GM12874 (cell line): Measurements from ENCODE around the gene BLOC1S1.

ENCODE experiments used
- CTCF ChIP-seq: IDR thresholded peaks from 2 replicates; pipeline ENCODE4 v1.5.1; 2011; ENCODE audit warnings: low read depth, mild to moderate bottlenecking, control low read depth, low read length, moderate library complexity; ENCODE audit not compliant: insufficient read depth

BLOC1S1 gene

GRCh38 chr12:55702861-55703260 is 13.0 kb upstream of the BLOC1S1 start:
- no peak for TF ChIP-seq CTCF

GRCh38 chr12:55703288-55703687 is 12.6 kb upstream of the BLOC1S1 start:
- TF ChIP-seq CTCF, result no peak

- no peak for TF ChIP-seq CTCF
Observed at GRCh38 chr12:55703901-55704761, 11.7 kb upstream of the BLOC1S1 start.

DNA sequence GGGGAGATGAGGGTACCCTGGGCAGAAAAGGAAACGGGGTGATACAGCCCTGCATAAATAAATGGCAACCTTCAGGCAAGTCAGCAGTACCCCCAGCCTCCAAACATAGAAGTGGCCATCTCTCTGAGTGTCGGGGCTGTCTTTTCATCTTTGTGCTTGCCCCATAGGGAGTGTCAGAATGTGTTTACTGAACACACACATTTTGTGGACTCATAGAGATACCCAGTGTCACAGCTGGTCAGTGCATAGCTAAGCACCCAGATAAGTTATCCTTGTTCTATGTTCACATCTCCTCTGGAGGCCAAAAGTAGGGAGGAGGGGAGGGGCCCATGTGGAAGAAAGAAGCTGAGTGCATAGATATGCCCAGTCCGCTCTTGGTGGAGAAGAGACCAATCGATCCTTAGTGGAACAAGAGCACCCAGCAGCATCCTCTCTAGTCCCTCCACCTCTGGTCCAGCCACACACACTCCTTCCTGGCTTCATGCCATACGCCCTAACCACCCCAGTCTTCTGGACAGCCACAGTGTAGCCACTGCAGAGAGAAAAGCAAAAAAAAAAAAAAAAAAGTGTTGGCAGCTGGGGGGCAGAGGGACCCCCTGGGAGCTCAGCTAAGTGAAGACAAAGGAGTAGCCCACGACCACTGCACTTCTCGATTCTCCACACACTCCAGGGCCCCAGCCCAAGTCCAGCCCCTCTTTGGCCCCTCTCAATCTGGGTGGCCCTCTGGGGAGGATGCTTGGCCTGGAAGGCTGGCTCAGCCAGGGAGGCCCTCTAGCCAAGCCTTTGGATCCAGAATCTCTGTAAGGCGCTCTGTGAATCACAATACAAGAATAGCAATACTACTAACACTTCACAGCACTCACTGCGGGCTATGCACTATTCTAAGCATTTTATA is 10.8 kb upstream of the BLOC1S1 start:
- TF ChIP-seq CTCF, result no peak

GRCh38 chr12:55705782-55706402 is 10.0 kb upstream of the BLOC1S1 start:
- TF ChIP-seq CTCF, result peak; percentile 59

GRCh38 chr12:55706568-55707218 is 9.2 kb upstream of the BLOC1S1 start:
- no peak for TF ChIP-seq CTCF

DNA sequence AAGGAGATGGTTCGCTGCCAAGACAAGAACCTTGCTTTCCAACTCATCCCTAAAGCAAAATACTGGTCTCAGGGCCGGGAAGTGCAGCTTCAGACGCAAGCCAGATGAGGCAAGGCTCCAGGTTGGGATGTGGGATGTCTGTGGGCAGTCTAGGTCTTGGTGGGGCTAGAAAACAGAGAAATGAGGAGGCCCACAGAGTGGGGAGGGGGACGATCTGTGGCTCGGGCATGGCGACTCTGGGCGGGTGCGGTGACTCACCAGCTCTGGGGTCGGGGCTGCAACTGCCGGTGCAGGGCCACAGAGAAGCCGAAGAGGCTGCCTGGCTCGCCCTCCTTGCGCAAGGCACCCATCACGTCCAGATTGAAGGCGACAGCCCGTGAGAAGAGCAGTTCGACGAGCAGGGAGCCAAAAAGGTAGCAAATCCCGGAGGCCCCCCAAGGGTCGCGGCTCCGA is 8.6 kb upstream of the BLOC1S1 start:
- TF ChIP-seq CTCF, result no peak
